IMR-90 (cell line): ENCODE results near the gene STOX2. TPM values are rescaled to one million over a fixed set of nuclear protein-coding genes. Genes with fewer than 3 reads are reported as not detected.

Experiments used
- polyA plus RNA-seq, 3 experiments: library from polyadenylated mRNA; depleted of rRNA; stranded (reverse); fragments of >200 nt; gene quantifications; 2 replicates each; pipeline ENCODE4 v1.2.3, GENCODE V29; 2012; ENCODE audit warnings: low replicate concordance in 1 of 3
- total RNA-seq: library from RNA; depleted of rRNA; stranded (reverse); fragments of >200 nt; gene quantifications from 2 replicates; pipeline ENCODE4 v1.2.3, GENCODE V29; 2012; rRNA removed

The STOX2 gene
- total and polyA plus RNA-seq, 2 of the 4 experiments (the other 2 are of a cell fraction), result 1.1 to 5.4 TPM

Other genes with a start within 250 kb of the STOX2 start
- 8.8 and 22.2 TPM in 2 replicates for gene RWDD4, start 246.1 kb upstream of the STOX2 start, total RNA-seq
- 7.3 and 8.5 TPM in 2 replicates for gene RWDD4, start 246.1 kb upstream of the STOX2 start, polyA plus RNA-seq (2012; rRNA removed)
- 38.9 and 56.8 TPM in 2 replicates for gene TRAPPC11, start 246.0 kb upstream of the STOX2 start, total RNA-seq
- 22.1 and 25.3 TPM in 2 replicates for gene TRAPPC11, start 246.0 kb upstream of the STOX2 start, polyA plus RNA-seq (2012; rRNA removed)